Activated naive CD4-positive, alpha-beta T cell treated with anti-CD3 and anti-CD28 coated beads, Interleukin-2, amount 50 U/mL, for 72 hours (primary cell): ENCODE data around the gene MRGPRX4. TPM values are rescaled to one million over a fixed set of nuclear protein-coding genes. Genes with fewer than 3 reads are reported as not detected.
"Not testable (repeated sequence)": the region's sequence is repeated elsewhere in the genome, so short reads cannot be mapped to it uniquely, and the experiment has no call there.

Experiments
- ATAC-seq, 2 donors: fragments of 150-1000 bp; cut with Tn5 transposase; 2 replicates each; pipeline ENCODE4 v1.10.0; 2021; ENCODE audit warnings: mild to moderate bottlenecking in 2 of 2, moderate library complexity in 2 of 2
- DNase-seq, 2 donors: peaks; one replicate each; pipeline ENCODE4 v3.0.0; 2021 to 2022; ENCODE audit warnings: low spot score in 2 of 2
- H3K27ac Mint-ChIP-seq, 2 donors: one replicate each; pipeline ENCODE4 v1.8.0; 2022; ENCODE audit warnings: mild to moderate bottlenecking in 2 of 2, mixed read lengths in 2 of 2
- H3K36me3 Mint-ChIP-seq, 2 donors: one replicate each; pipeline ENCODE4 v1.8.0; 2022; ENCODE audit warnings: mixed read lengths in 2 of 2
- H3K9me3 Mint-ChIP-seq, 2 donors: one replicate each; pipeline ENCODE4 v1.8.0; 2022; ENCODE audit warnings: mixed read lengths in 2 of 2
- total RNA-seq, 2 donors: library from RNA; stranded (reverse); gene quantifications; one replicate each; pipeline ENCODE4 v1.2.3, GENCODE V29; 2022

MRGPRX4 gene
- total RNA-seq, 2 donors from 2014 or later: not detected

GRCh38 chr11:18196532-18196931 lies 23.9 kb downstream of the MRGPRX4 start:
- no peak overlapping the region for H3K27ac Mint-ChIP-seq
- H3K9me3 Mint-ChIP-seq: no peaks in the 10 kb centered on the region
- no peaks in the 10 kb centered on the region for H3K36me3 Mint-ChIP-seq
- DNase-seq (no peak), ATAC-seq (no peak)

GRCh38 chr11:18197738-18198137 lies 25.1 kb downstream of the MRGPRX4 start:
- not testable (repeated sequence) for ATAC-seq, H3K36me3 Mint-ChIP-seq, H3K9me3 Mint-ChIP-seq, DNase-seq, H3K27ac Mint-ChIP-seq

GRCh38 chr11:18203723-18204122 lies 31.1 kb downstream of the MRGPRX4 start:
- no peak overlapping the region for H3K27ac Mint-ChIP-seq
- H3K36me3 Mint-ChIP-seq: peaks cover 0 to 4% of the 10 kb centered on the region in 2 donors
- no peaks in the 10 kb centered on the region for H3K9me3 Mint-ChIP-seq
- DNase-seq: no peak
- ATAC-seq: peak in 1 of 2 donors; percentile 54

DNA sequence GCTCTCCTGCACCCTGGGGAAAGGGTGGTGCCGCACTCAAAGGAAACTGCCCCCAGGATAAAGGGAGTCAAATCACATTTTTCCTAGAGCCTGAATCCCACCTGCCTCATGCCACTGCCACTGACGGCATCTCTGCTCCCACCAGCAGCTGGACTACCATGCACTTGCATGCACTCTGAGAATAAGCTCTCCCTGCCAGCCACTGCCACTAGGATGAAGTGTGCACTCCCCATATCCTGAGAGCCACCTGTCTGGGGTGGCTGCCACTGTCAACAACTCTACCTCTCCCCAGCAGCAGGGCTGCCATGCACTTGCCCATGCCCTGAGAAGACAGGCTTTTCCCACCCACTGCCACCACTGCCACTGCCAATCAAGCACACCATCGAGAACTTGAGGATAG lies 31.6 kb downstream of the MRGPRX4 start:
- ATAC-seq: no peak
- Mint-ChIP-seq H3K36me3 (peaks cover 0 to 4% of the 10 kb centered on the region in 2 donors), H3K9me3 (no peaks in the 10 kb centered on the region), H3K27ac (no peak overlapping the region)
- DNase-seq: no peak

DNA sequence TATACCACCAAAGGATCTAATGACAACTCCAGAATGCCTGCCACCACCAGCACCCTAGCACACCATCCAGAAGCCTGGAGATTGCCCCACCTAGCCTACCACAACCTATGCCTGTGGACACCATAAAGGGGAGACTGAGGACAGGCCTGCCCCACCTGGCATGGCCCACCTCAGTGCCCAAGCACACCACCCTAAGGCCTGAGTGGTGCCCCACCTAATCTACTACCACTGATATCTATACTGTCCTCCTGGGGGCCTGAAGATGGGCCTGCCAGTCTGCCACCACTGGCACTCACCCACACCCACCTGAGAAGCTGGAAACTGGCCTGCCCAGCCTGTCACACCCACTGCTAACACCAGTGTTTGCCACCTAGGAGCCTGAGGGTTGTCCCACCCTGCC lies 32.1 kb downstream of the MRGPRX4 start:
- no peak for ATAC-seq

DNA sequence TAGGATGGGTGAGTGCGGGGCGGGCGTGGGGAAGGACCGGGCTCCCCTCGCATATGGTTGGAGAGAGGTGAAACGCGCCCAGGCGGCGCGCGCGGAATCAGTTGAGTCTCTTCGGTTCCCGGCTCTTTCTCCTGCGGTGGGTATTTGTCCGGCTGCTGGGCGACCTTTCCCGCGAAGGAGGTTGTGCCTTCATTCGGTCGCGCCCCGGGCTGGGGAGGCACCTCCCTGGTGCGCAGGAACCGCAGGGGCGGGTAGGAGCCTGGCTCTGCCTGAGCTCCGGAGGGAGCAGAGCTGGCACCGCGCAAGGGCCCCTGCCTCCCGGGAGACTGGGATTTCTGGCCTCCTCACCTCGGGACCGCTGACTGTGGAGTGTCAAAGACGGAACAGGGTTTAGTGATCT lies 36.4 kb downstream of the MRGPRX4 start:
- ATAC-seq (no peak), DNase-seq (no peak)
- H3K9me3 Mint-ChIP-seq: no peaks in the 10 kb centered on the region
- H3K36me3 Mint-ChIP-seq: no peaks in the 10 kb centered on the region
- H3K27ac Mint-ChIP-seq: no peak overlapping the region

More for the DNA sequence above, 32.1 kb downstream of the MRGPRX4 start:
- Mint-ChIP-seq H3K9me3 (no peaks in the 10 kb centered on the region), H3K27ac (no peak overlapping the region), H3K36me3 (peaks cover 0 to 4% of the 10 kb centered on the region in 2 donors)
- no peak for DNase-seq

GRCh38 chr11:18221274-18221876 lies 48.7 kb downstream of the MRGPRX4 start:
- Mint-ChIP-seq H3K27ac (no peak overlapping the region), H3K9me3 (no peaks in the 10 kb centered on the region), H3K36me3 (no peaks in the 10 kb centered on the region)
- no peak for ATAC-seq
- no peak for DNase-seq

- Mint-ChIP-seq H3K27ac (no peak overlapping the region), H3K36me3 (no peaks in the 10 kb centered on the region), H3K9me3 (no peaks in the 10 kb centered on the region)
- DNase-seq (no peak), ATAC-seq (no peak)
Measured at GRCh38 chr11:18222814-18223421, 50.3 kb downstream of the MRGPRX4 start.

Other genes starting within 250 kb of the MRGPRX4 start
- gene SERGEF, start 159.8 kb upstream of the MRGPRX4 start, total RNA-seq: 10 to 100 TPM; 42.7 to 62.9 TPM
- under 1 TPM; 0.05 to 0.43 TPM for gene TPH1, start 126.6 kb upstream of the MRGPRX4 start, total RNA-seq
- gene SAAL1, start 66.8 kb upstream of the MRGPRX4 start, total RNA-seq: 10 to 100 TPM; 22.0 to 33.9 TPM
- gene MRGPRX3, start 40.3 kb upstream of the MRGPRX4 start, total RNA-seq: not detected
- gene SAA4, start 64.0 kb downstream of the MRGPRX4 start, total RNA-seq: not detected
- not detected for gene SAA2, start 75.8 kb downstream of the MRGPRX4 start, total RNA-seq
- not detected for gene SAA1, start 93.4 kb downstream of the MRGPRX4 start, total RNA-seq
- gene HPS5, start 149.3 kb downstream of the MRGPRX4 start, total RNA-seq: 10 to 100 TPM; 17.9 to 26.8 TPM
- 10 to 100 TPM; 36.1 to 53.6 TPM for gene GTF2H1, start 149.7 kb downstream of the MRGPRX4 start, total RNA-seq
- 1,000 to 10,000 TPM in 1 of 2 donors, 100 to 1,000 TPM in 1; 979 to 2,196 TPM for gene LDHA, start 221.7 kb downstream of the MRGPRX4 start, total RNA-seq
- gene LDHC, start 239.5 kb downstream of the MRGPRX4 start, total RNA-seq: not detected